AG04450 (cell line): ENCODE data around the gene BNIP5. TPM values are rescaled to one million over a fixed set of nuclear protein-coding genes. Genes with fewer than 3 reads are reported as not detected.

Experiments used
- CTCF ChIA-PET: fragments of 300-600, 350-600 bp; formaldehyde crosslinking; extraction: SDS; loops from one replicate; lab custom pipeline; 2022; ENCODE audit warnings: antibody characterized with exemption, inconsistent platforms; lab: Charles Lee
- POLR2A ChIA-PET: fragments of 350-600 bp; formaldehyde crosslinking; extraction: SDS; loops from one replicate; lab custom pipeline; 2021; ENCODE audit warnings: antibody characterized with exemption, inconsistent platforms; lab: Yijun Ruan, JAX
- DNase-seq: peaks from one replicate; pipeline ENCODE4 v3.0.0-alpha.2; 2011; ENCODE audit warnings: low read depth, low spot score
- H3K27ac ChIP-seq: one replicate; pipeline ENCODE4 v1.5.1; 2012; ENCODE audit warnings: low read depth, low read length, control low read depth
- H3K27me3 ChIP-seq: one replicate; pipeline ENCODE4 v1.6.0; 2012; ENCODE audit warnings: low read length; ENCODE audit not compliant: control insufficient read depth, insufficient read depth
- H3K4me3 ChIP-seq: 2 replicates; pipeline ENCODE4 v1.5.1; 2011; ENCODE audit warnings: mild to moderate bottlenecking, low read depth, low read length, control low read depth
- H3K9me3 ChIP-seq: 2 replicates; pipeline ENCODE4 v1.5.1; 2012; ENCODE audit warnings: low read length; ENCODE audit not compliant: control insufficient read depth, insufficient read depth
- CTCF ChIP-seq: IDR thresholded peaks from 2 replicates; pipeline ENCODE4 v1.5.1; 2011; ENCODE audit warnings: low read depth, low read length, control low read depth, inconsistent platforms
- polyA plus RNA-seq: library from polyadenylated mRNA; depleted of rRNA; stranded (reverse); fragments of >200 nt; gene quantifications from 2 replicates; pipeline ENCODE4 v1.2.3, GENCODE V29; 2011

Gene BNIP5
- polyA plus RNA-seq, 1 experiment, result not detected

GRCh38 chr6:36335465-36336207 lies 1.1 kb downstream of the BNIP5 start:
- no peak for DNase-seq
- Histone ChIP-seq H3K27ac (no peak overlapping the region), H3K4me3 (no peak overlapping the region), H3K27me3 (peaks cover 73% of the 10 kb centered on the region), H3K9me3 (no peaks in the 10 kb centered on the region)
- ChIA-PET POLR2A (no interaction called here), CTCF (interaction anchor here (2.1 kb wide), 1 partner anchor 25 kb away, joined by 7 read pairs; no protein-coding TSS in a partner anchor)
- no peak for TF ChIP-seq CTCF

GRCh38 chr6:36334832-36335459 lies 1.7 kb downstream of the BNIP5 start:
- H3K9me3 ChIP-seq, result no peaks in the 10 kb centered on the region; the same call in 1 of the 2 replicates
- DNase-seq, result no peak
- ChIA-PET CTCF (interaction anchor here (2.1 kb wide), 1 partner anchor 26 kb away, joined by 7 read pairs; no protein-coding TSS in a partner anchor), POLR2A (no interaction called here)
- no peak overlapping the region for H3K4me3 ChIP-seq
- H3K27ac ChIP-seq, result no peak overlapping the region
- TF ChIP-seq CTCF, result no peak
- H3K27me3 ChIP-seq, result peaks cover 73% of the 10 kb centered on the region

GRCh38 chr6:36333931-36334725 lies 2.6 kb downstream of the BNIP5 start:
- TF ChIP-seq CTCF, result no peak
- Histone ChIP-seq H3K27ac (no peak overlapping the region), H3K27me3 (peaks cover 70% of the 10 kb centered on the region), H3K9me3 (no peaks in the 10 kb centered on the region; the same call in 1 of the 2 replicates), H3K4me3 (no peak overlapping the region)
- ChIA-PET CTCF (interaction anchor here (0.6 to 2.1 kb wide), 3 partner anchors 27 to 101 kb away, joined by 3 to 7 read pairs (median 4); no protein-coding TSS in a partner anchor), POLR2A (no interaction called here)
- DNase-seq, result no peak

GRCh38 chr6:36333171-36333895 lies 3.4 kb downstream of the BNIP5 start:
- no peak for TF ChIP-seq CTCF
- Histone ChIP-seq H3K9me3 (no peaks in the 10 kb centered on the region; the same call in 1 of the 2 replicates), H3K4me3 (no peak overlapping the region), H3K27me3 (peaks cover 72% of the 10 kb centered on the region), H3K27ac (no peak overlapping the region)
- ChIA-PET POLR2A (no interaction called here), CTCF (interaction anchor here (1.4 to 2.1 kb wide), 2 partner anchors 28 to 31 kb away, joined by 4 to 7 read pairs; no protein-coding TSS in a partner anchor)
- no peak for DNase-seq
